Epidermal melanocyte (primary cell): ENCODE data around the gene GLTPD2.

Experiments
- DNase-seq: peaks from one replicate; pipeline ENCODE4 v3.0.0; 2011; ENCODE audit warnings: low spot score; ENCODE audit not compliant: insufficient read length

GLTPD2 gene

DNA sequence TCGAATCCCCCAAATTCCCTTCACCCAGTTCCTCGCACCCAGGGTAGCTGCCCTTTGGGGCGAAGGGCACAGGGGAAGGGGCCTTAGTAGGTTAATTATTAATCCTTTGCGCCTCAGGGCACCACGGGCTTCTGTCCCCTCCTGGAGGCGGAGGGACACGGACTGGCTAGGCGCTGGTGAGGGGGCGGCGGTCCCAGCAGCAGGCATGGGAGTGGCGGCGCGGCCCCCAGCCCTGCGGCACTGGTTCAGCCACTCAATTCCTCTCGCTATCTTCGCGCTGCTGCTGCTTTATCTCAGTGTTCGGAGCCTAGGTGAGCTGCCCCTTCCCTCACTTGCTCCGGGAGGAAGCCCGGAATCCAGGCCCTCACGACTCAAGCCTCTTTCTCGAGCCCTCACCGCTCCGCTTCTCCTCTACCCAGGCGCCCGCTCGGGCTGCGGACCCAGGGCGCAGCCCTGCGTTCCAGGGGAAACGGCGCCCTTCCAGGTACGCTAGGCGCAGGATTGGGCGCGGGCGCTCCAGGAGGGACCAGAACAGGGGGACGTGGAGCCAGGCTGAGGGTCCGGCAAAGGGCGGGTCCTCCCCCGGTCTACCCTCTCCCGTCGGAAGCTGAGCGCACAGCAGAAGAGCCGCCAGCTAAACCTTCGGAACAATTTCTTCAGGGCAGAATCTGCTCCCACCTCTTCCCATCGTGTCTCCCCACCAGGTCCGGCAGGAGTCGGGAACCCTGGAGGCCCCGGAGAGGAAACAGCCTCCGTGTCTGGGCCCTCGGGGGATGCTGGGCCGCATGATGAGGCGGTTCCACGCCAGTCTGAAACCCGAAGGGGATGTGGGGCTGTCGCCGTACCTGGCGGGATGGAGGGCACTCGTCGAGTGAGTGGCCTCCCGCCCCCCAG, at the start of gene GLTPD2:
TSS of gene GLTPD2 (plus strand) at position 158 of the 894 bp plus-strand sequence. CDS start at position 206, 48 bp downstream.
- DNase-seq: no peak

DNA sequence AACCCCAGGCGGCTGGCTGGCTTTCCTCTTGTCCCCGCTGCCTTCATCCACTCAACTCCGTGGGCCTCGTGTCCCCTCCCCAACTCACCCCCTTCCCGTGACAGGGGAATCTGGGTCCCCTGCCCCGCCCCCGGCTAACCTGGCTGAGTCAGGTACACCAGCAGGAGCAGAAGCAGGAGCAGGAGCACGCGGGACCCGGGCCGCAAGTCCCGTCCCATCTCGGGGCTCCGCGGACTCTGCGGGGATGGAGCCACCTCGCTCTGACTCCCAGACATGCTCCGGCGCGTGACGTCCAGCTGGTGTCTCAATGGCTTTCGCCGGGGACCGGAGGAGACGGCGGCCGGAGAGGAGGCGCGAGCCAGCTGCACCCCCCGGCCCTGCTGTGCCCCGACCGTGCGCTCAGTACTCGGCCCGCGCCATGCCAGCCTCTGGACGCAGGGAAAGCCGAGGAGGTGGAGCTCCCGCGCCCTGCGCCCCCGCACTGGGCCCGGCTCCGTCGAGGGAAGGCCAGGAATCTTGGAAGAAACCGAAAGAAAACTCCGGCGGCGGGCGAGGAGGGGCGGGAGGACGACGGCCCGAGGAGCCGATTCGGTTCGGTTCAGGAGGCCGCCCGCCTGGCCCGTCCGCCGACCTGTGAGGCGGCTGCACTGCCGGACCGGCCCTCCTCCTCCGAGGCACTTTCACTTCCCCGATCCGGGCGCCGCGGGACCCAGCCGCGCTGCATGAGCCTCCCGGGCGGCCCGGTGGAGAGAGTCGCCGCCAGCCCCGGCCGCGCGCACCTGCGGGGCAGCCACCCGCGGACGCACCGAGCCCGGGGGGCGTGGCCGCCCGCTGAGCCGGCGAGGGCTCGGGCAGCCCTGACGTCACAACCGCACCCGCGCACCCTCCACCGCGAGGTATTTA, 49.4 kb upstream of the GLTPD2 start, which contains the start of the genes CXCL16 and ZMYND15:
TSS of gene CXCL16 (minus strand) at position 807 of the 903 bp plus-strand sequence. CDS start at position 218, 589 bp downstream.
TSS of gene ZMYND15 (plus strand) at position 712 of the 903 bp plus-strand sequence. CDS start 716 bp downstream, outside the sequence.
- DNase-seq: no peak

DNA sequence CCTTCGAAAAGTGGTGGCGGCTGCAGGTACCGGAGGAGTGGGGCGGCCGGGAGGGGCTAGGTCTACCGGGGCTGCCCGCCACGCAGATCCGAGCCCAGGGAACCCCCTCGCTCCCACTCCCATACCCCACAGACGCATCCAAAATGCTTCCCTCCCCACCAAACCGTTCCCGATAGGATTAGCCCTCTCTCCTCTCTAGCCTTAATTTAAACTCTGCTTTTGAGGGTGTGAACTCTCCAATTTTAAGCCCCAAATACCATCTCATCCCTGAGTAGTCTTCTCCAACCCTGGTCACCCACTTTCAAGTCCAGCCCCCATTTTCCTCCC, 48.8 kb upstream of the GLTPD2 start:
- no peak for DNase-seq

DNA sequence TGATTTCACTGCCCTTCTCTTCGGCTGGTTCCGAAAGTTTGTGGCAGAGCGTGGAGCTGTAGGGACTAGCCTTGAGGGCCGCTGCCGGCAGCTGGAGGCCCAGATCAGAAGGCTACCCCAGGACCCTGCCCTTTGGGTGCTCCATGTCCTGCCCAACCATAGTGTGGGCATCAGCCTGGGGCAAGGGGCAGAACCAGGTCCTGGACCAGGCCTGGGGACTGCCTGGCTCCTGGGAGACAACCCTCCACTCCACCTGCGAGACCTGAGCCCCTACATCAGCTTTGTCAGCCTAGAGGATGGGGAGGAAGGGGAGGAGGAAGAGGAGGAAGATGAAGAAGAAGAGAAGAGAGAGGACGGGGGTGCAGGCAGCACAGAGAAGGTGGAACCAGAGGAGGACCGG, 48.2 kb upstream of the GLTPD2 start:
- DNase-seq: no peak

DNA sequence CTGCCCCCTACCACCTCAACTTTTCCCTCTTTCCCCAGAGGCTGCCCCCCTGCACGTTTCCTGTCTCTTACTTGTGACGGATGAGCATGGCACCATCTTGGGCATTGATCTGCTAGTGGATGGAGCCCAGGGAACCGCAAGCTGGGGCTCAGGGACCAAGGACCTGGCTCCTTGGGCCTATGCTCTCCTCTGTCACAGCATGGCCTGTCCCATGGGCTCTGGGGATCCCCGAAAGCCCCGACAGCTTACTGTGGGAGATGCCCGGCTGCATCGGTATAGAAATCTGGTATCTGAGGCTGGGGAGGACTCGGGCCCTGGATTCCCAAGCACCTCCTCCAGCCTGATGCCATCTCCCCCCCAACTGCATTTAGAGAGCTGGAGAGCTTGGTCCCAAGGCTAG, 47.2 kb upstream of the GLTPD2 start:
- peak; percentile 12 for DNase-seq

DNA sequence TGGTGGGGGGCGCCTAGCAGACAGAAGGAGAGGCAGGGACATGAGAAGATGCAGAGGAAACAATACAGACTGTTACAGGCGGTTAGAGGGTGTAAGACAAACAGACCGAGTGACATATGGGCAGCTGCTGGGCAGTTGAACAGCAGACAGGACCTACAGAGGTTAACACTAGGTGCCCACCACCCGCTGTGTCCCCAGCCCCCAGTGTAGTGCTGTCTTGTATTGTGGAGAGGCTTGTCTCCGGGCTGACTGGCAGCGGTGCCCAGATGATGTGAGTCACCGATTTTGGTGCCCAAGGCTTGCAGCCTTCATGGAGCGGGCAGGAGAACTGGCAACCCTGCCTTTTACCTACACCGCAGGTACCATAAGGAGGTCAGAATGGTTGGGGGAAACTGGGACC, 46.6 kb upstream of the GLTPD2 start:
- no peak for DNase-seq

DNA sequence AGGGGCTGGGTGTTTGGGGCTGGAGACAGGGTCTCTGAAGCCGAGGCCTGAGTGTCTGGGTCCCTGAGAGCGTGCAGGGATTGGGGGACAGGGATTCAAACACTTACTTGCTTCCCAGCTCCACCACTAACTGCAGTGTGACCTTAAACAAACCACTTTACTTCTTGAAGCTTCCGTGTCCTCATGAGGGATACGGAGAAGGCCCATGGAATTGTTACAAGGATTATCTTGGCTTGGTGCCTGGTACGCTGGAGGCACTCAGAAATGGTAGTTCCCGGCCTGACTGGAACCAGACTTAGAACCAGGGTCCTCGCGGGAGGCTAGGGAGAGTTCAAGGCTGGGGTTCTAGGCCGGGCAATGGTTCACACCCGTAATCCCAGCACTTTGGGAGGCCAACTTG, 46.1 kb upstream of the GLTPD2 start:
- DNase-seq: peak; percentile 13

DNA sequence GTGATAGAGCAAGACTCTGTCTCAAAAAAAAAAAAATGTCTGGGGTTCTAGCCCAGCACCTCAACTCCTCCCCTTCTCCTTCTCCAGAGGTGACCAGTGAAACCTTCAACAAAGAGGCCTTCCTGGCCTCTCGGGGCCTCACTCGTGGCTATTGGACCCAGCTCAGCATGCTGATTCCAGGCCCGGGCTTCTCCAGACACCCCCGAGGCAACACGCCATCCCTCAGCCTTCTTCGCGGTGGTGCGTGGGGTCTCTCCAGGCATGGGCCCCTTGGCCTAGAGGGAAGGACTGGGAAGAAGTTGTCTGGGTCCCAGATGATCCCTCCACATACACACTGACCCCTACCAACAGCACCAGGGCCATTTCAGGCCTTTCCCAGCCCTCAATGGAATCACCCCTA, 45.5 kb upstream of the GLTPD2 start:
- DNase-seq: no peak

DNA sequence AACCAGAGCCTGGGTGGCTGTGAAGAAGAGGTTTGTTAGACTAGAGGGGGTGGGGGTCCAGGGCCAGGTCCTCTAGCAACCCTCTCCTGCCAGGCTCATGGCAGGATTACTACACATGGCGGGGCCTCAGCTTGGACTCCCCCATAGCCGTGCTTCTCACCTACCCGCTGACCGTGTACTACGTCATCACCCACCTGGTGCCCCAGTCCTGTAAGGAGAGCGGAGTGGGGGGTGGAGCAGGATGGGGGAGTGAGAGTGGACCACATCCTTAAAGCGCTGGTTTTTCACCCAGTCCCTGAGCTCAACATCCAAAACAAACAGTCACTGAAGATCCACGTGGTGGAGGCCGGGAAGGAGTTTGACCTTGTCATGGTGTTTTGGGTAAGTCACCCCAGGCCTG, 44.9 kb upstream of the GLTPD2 start:
- no peak for DNase-seq

DNA sequence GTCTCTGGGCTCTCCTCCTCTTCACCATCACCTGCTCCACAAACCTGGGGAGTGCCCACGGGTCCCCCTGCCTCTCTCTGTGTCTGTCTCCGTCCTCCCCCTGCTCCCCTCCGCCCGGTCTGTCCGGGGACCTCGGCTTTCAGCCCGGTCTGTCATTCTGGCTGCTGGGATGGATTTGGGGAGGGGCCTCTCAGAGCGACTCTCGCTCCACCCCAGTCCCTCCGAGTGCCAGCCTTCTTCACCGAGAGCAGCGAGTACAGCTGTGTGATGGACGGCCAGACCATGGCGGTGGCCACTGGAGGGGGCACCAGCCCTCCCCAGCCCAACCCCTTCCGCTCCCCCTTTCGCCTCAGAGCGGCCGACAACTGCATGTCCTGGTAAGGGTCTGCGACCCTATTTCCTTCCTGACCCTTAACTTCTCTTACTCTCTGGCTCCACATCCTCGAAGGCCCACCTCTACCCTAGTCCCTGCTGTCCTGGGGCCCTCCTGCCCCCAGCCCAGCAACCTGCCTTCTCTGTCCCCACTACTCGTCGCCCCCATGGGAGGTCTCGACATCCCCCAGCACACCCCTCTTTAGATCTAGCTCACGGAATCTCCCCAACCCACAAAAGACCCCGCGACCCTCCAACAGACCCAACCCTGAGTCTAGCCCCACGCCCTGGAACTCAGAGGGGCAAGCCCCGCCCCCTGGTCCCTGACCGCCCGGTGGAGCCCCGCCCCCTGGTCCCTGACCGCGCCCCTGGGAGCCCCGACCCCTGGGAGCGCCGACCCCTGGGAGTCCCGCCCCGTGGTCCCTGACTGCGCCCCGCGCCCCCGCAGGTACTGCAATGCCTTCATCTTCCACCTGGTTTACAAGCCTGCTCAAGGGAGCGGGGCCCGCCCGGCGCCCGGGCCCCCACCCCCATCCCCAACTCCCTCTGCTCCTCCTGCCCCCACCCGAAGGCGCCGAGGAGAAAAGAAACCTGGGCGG, 43.5 kb upstream of the GLTPD2 start:
- no peak for DNase-seq

DNA sequence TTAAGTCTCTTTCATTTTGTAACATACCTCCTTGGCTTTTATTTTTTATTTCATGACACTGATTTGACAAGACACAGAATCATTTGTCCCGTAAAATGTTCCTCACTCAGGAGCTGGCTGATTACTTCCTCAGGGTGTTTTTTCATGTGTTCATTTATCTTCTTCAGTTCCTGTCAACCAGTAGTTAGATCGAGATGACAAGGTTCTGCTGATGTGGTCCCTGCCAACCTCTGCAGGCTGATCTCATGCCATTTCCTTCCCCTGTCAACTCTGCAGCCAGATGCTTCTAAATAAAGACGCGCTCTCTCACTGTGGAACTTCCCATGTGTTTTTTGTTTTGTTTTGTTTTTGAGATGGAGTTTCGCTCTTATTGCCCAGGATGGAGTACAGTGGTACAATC, 40.9 kb upstream of the GLTPD2 start:
- no peak for DNase-seq

DNA sequence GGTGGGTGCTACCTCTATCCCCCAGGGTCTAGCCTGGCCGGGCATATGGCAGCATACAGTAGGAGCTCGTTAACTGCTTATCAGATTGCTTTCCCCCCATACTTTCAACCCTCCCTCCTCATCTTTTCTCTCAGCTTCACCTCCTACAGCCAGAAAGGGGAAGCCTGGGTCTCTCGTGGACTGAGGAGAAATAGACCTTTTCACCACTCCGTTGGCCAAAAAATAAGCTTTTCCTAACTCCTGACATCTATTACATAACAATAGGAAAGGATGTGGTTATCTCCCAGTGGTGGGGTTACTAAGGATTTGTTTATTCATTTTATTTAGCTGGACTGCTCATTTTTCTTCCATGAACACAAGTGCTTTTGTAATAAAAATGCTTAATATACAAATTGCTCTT, 40.1 kb upstream of the GLTPD2 start:
- no peak for DNase-seq

DNA sequence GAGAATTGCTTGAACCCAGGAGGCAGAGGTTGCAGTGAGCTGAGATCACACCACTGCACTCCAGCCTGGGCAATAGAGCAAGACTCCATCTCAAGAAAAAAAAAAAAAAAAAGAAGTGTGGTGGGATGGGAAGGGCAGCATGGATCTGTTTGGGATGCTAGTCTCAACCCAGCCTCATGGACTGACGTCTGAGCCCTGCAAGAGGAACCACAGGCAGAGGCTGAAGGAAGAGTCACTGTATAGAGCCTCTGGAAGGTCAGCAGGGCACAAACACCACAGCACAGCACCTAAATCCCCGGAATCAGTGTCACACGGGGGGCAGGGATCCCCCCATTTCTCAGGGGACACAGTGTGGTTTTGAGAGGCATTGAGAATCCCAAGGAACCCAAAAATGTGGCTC, 38.2 kb upstream of the GLTPD2 start:
- DNase-seq: no peak

DNA sequence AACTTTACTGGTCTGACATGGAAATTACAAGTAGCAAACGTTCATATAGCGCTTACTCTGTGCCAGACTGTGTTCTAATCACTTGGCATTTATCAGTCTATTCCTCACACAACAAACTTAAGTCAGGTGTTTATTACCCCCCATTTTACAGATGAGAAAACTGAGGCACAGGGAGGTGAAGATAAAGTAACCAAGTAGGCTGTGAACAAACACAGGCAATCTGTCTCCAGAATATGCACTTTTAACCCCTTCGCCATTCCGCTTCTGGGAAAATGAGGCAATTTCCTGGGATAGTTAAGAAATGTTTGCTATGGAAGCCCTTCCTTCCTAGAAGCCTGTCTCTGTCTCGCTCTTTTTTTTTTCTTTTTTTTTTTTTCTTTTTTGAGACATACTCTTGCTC, 36.8 kb upstream of the GLTPD2 start:
- no peak for DNase-seq

DNA sequence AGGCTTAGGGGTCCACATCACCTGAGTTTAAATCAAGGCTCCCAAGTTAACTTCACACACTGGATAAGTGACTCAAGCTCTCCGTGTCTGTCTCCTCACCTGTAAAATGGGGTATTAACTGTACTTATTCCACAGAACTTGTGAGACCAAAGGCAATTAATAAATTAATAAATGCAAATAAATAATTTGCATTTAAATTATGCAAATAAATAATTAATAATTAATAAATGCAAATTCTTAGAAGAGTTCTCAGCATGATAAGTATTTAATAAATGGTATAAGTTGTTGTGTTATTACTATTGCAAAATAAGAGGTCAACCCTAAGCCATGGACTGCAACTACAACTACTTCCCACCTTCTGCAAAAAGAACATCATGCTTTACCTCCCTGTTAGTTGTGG, 35.4 kb upstream of the GLTPD2 start:
- DNase-seq: no peak

DNA sequence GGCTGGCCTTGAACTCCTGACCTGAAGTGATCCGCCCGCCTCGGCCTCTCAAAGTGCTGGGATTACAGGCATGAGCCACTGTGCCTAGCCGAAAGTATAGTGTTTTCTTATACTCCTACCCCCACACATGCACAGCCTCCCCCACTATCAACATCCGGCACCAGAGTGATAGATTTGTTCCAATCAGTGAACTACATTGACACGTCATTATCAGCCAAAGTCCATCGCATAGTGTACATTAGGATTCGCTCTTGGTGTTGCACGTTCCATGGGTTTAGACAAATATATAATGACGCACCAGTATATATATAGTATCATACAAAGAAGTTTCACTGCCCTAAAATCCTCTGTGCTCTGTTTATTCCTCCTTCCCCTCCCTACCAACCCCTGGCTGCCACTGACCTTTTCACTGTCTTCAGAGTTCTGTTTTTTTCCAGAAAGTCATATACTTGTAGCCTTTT, 29.0 kb upstream of the GLTPD2 start:
- DNase-seq: no peak

DNA sequence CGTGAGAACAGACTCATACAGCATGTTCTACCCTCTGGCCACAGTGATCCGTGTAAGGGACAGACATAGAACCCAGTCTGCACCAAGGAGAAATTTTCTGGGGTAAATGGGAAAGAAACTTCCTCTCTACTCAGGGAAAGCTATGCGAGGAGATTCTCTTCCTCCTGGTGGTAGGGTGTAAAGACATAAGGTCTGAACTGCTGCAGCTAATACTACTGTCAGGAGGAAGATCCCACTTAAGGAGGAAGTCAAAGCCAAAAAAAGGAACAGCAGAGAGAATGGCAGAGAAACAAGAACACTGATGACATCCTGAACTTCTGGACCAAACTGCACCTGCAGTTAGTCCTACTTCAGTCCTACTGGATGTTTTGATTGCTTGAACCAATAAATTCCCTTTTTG, 24.2 kb upstream of the GLTPD2 start:
- no peak for DNase-seq

DNA sequence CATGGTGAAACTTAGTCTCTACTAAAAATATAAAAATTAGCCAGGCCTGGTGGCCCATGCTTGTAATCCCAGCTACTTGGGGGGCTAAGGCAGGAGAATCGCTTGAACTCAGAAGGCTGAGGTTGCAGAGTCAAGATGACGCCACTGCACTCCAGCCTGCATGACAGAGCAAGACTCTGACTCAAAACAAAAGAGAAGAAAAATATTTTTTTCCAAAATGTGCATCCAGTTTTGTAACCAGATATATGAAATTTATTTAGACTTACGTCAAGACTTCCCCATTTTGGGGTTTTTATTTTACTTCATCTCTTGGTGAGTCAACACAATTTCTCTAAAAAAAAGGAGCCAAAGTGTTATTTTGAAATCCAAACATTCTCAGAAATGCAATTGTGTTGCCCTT, 22.6 kb upstream of the GLTPD2 start:
- no peak for DNase-seq

DNA sequence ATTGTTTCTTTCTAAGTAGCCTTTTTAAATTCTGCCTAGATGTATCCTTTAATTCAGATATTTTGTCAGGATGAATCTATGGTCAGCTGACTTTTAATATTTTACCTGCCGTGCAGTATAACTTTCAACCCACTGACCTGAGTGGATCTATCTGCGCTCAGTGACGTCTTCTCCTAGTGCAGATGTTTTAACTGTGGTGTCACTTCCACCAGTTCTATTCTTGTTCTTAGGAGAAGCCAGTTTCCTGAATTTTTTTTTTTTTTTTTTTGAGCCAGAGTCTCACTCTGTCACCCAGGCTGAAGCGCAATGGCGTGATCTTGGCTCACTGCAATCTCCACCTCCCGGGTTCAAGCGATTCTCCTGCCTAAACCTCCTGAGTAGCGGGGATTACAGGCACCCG, 22.0 kb upstream of the GLTPD2 start:
- DNase-seq: no peak

DNA sequence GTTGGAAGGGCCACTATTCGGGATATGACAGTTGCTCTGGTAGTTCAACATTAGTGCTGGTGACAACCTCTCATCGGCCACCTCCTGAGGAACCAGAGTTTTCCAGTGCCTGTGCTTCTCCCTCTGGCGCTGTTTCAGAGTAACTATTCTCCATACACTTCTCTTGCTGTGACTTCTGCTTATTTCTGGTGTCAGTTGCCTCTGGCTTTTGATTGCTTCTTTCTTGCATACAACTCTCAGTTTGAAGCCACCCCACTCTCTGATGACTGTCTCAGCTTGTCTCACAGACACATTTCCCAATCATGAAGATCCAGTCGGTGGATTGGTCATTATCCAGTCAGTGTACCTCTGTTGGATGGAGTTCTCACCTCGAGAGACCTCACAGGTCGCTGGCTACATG, 20.5 kb upstream of the GLTPD2 start:
- DNase-seq: no peak

DNA sequence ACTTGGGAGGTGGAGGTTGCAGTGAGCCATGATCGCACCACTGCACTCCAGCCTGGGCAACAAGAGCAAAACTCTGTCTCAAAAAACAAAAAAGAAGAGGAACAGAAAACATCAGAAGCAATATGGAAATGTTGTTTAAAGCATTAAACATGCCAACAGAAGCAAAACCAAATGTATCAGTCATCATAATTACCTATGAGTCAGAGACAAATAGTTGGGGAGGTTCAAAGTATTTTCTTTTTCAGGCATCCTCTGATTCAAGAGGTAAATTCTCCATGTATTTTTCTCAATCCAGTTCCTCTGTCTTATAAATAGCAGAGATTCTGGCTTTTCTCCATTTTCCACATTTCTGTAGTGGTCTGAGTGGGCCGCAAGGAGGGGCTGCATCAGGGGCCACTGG, 19.1 kb upstream of the GLTPD2 start:
- DNase-seq: no peak
